Mesendoderm (in vitro differentiated cells): ENCODE measurements around the gene MACROD2.

Experiments
- DNase-seq: peaks from one replicate; pipeline ENCODE4 v3.0.0; 2013
- H2AK5ac ChIP-seq: 2 replicates; pipeline ENCODE4 v1.6.1; 2013; ENCODE audit warnings: low read length, inconsistent platforms
- H2BK120ac ChIP-seq: 2 replicates; pipeline ENCODE4 v1.6.1; 2013; ENCODE audit warnings: low read depth, mild to moderate bottlenecking, low read length, moderate library complexity, mixed read lengths
- H2BK15ac ChIP-seq: replicated peaks from 2 replicates; pipeline ENCODE4 v1.6.1; 2013; ENCODE audit warnings: low read depth, mild to moderate bottlenecking, moderate library complexity
- H2BK5ac ChIP-seq: 2 replicates; pipeline ENCODE4 v1.6.1; 2013; ENCODE audit warnings: low read length, inconsistent platforms
- H3K18ac ChIP-seq: 2 replicates; pipeline ENCODE4 v1.6.1; 2013; ENCODE audit warnings: mild to moderate bottlenecking, low read length, mixed read lengths
- H3K23ac ChIP-seq: one replicate; pipeline ENCODE4 v1.6.1; 2013; ENCODE audit warnings: low read length
- H3K27ac ChIP-seq: 2 replicates; pipeline ENCODE4 v1.5.1; 2013; ENCODE audit warnings: low read depth, mild to moderate bottlenecking, inconsistent platforms, low read length, moderate library complexity
- H3K27me3 ChIP-seq: 2 replicates; pipeline ENCODE4 v1.6.1; 2013; ENCODE audit warnings: low read length, control low read depth, mild to moderate bottlenecking, inconsistent platforms; ENCODE audit not compliant: insufficient read depth, poor library complexity
- H3K36me3 ChIP-seq: 2 replicates; pipeline ENCODE4 v1.6.1; 2013; ENCODE audit warnings: low read length, inconsistent platforms; ENCODE audit not compliant: control insufficient read depth, insufficient read depth
- H3K4ac ChIP-seq: one replicate; pipeline ENCODE4 v1.6.1; 2013; ENCODE audit warnings: low read depth, mild to moderate bottlenecking, low read length, moderate library complexity
- H3K4me1 ChIP-seq: 2 replicates; pipeline ENCODE4 v1.6.1; 2013; ENCODE audit warnings: low read depth, low read length, inconsistent platforms; ENCODE audit not compliant: control insufficient read depth
- H3K4me2 ChIP-seq: 2 replicates; pipeline ENCODE4 v1.6.1; 2013; ENCODE audit warnings: low read length
- H3K4me3 ChIP-seq: 2 replicates; pipeline ENCODE4 v1.5.1; 2013; ENCODE audit warnings: mild to moderate bottlenecking, low read length
- H3K56ac ChIP-seq: one replicate; pipeline ENCODE4 v1.6.1; 2013; ENCODE audit warnings: low read length
- H3K79me1 ChIP-seq: 2 replicates; pipeline ENCODE4 v1.6.1; 2013; ENCODE audit warnings: low read length, inconsistent platforms
- H3K79me2 ChIP-seq: 2 replicates; pipeline ENCODE4 v1.6.1; 2013; ENCODE audit warnings: mild to moderate bottlenecking, low read length; ENCODE audit not compliant: control insufficient read depth, insufficient read depth
- H3K9ac ChIP-seq: 2 replicates; pipeline ENCODE4 v1.6.1; 2013; ENCODE audit warnings: low read length, inconsistent platforms
- H4K5ac ChIP-seq: one replicate; pipeline ENCODE4 v1.6.1; 2013; ENCODE audit warnings: low read length
- H4K8ac ChIP-seq: one replicate; pipeline ENCODE4 v1.6.1; 2013; ENCODE audit warnings: low read depth, mild to moderate bottlenecking, control low read depth, low read length, moderate library complexity
- WGBS: extraction: QIAGEN DNeasy Blood & Tissue Kit; methylation state at CpG from one replicate; pipeline ENCODE4 v1.1.7; 2013; ENCODE audit warnings: low lambda C conversion rate, missing lambda C conversion rate; ENCODE audit not compliant: insufficient coverage; ENCODE audit errors: extremely low coverage; 5-methylcytosine and 5-hydroxymethylcytosine counted together

MACROD2 gene

GRCh38 chr20:14740380-14740779 lies 745.1 kb downstream of the MACROD2 start:
- H4K8ac ChIP-seq = no peak overlapping the region
- no peaks in the 10 kb centered on the region for H3K4me1 ChIP-seq
- H2AK5ac ChIP-seq = no peak overlapping the region
- H3K4ac ChIP-seq = no peak overlapping the region
- no peak overlapping the region for H2BK15ac ChIP-seq
- no peak overlapping the region for H2BK5ac ChIP-seq
- no peaks in the 10 kb centered on the region for H3K27me3 ChIP-seq
- no peaks in the 10 kb centered on the region for H3K79me1 ChIP-seq
- no peak overlapping the region for H4K5ac ChIP-seq
- H3K79me2 ChIP-seq = no peaks in the 10 kb centered on the region
- no peak overlapping the region for H3K4me3 ChIP-seq
- H3K23ac ChIP-seq = no peak overlapping the region
- H3K4me2 ChIP-seq = no peak overlapping the region
- no peaks in the 10 kb centered on the region for H3K36me3 ChIP-seq
- no peak overlapping the region for H3K27ac ChIP-seq
- H3K9ac ChIP-seq = no peak overlapping the region
- no peak overlapping the region for H3K56ac ChIP-seq
- no peak overlapping the region for H3K18ac ChIP-seq
- H2BK120ac ChIP-seq = no peak overlapping the region
- DNase-seq = no peak

GRCh38 chr20:14741616-14742015 lies 746.3 kb downstream of the MACROD2 start:
- DNase-seq = no peak
- H3K79me1 ChIP-seq = no peaks in the 10 kb centered on the region
- H3K18ac ChIP-seq = no peak overlapping the region
- H3K79me2 ChIP-seq = no peaks in the 10 kb centered on the region
- no peak overlapping the region for H3K23ac ChIP-seq
- no peak overlapping the region for H3K56ac ChIP-seq
- no peaks in the 10 kb centered on the region for H3K36me3 ChIP-seq
- H3K4ac ChIP-seq = no peak overlapping the region
- H4K5ac ChIP-seq = no peak overlapping the region
- no peak overlapping the region for H3K27ac ChIP-seq
- no peak overlapping the region for H4K8ac ChIP-seq
- no peak overlapping the region for H3K4me2 ChIP-seq
- no peak overlapping the region for H3K9ac ChIP-seq
- H2BK120ac ChIP-seq = no peak overlapping the region
- no peaks in the 10 kb centered on the region for H3K4me1 ChIP-seq
- no peak overlapping the region for H3K4me3 ChIP-seq
- no peak overlapping the region for H2AK5ac ChIP-seq
- no peaks in the 10 kb centered on the region for H3K27me3 ChIP-seq
- H2BK5ac ChIP-seq = no peak overlapping the region
- no peak overlapping the region for H2BK15ac ChIP-seq

GRCh38 chr20:14744723-14745122 lies 749.4 kb downstream of the MACROD2 start:
- Histone ChIP-seq H3K36me3 (no peaks in the 10 kb centered on the region), H3K4me3 (no peak overlapping the region), H3K79me1 (no peaks in the 10 kb centered on the region), H2BK120ac (no peak overlapping the region), H2BK5ac (no peak overlapping the region), H3K4me1 (no peaks in the 10 kb centered on the region), H3K4ac (no peak overlapping the region), H3K79me2 (no peaks in the 10 kb centered on the region), H3K56ac (no peak overlapping the region), H2BK15ac (no peak overlapping the region), H3K4me2 (no peak overlapping the region), H4K5ac (no peak overlapping the region), H4K8ac (no peak overlapping the region), H3K18ac (no peak overlapping the region), H3K27me3 (no peaks in the 10 kb centered on the region), H3K27ac (no peak overlapping the region), H2AK5ac (no peak overlapping the region), H3K23ac (no peak overlapping the region), H3K9ac (no peak overlapping the region)
- WGBS = no CpG with 5 or more reads among the region's 3 CpGs
- DNase-seq = no peak

- Histone ChIP-seq H2BK15ac (no peak overlapping the region), H3K18ac (no peak overlapping the region), H3K27me3 (no peaks in the 10 kb centered on the region), H3K27ac (no peak overlapping the region), H4K8ac (no peak overlapping the region), H2BK5ac (no peak overlapping the region), H2BK120ac (no peak overlapping the region), H3K36me3 (no peaks in the 10 kb centered on the region), H3K4me3 (no peak overlapping the region), H3K79me2 (no peaks in the 10 kb centered on the region), H3K23ac (no peak overlapping the region), H3K9ac (no peak overlapping the region), H3K4me2 (no peak overlapping the region), H3K56ac (no peak overlapping the region), H3K4me1 (no peaks in the 10 kb centered on the region), H2AK5ac (no peak overlapping the region), H3K79me1 (no peaks in the 10 kb centered on the region), H4K5ac (no peak overlapping the region), H3K4ac (no peak overlapping the region)
- DNase-seq = no peak
- no CpG with 5 or more reads among the region's 2 CpGs for WGBS
Measured at GRCh38 chr20:14745830-14746229, 750.5 kb downstream of the MACROD2 start.

- Histone ChIP-seq H3K4me3 (no peak overlapping the region), H3K27me3 (no peaks in the 10 kb centered on the region), H3K4me2 (no peak overlapping the region), H2BK15ac (no peak overlapping the region), H3K36me3 (no peaks in the 10 kb centered on the region), H3K23ac (no peak overlapping the region), H2BK5ac (no peak overlapping the region), H3K4ac (no peak overlapping the region), H3K9ac (no peak overlapping the region), H4K8ac (no peak overlapping the region), H3K79me2 (no peaks in the 10 kb centered on the region), H3K56ac (no peak overlapping the region), H3K18ac (no peak overlapping the region), H3K4me1 (no peaks in the 10 kb centered on the region), H3K79me1 (no peaks in the 10 kb centered on the region), H2BK120ac (no peak overlapping the region), H2AK5ac (no peak overlapping the region), H4K5ac (no peak overlapping the region), H3K27ac (no peak overlapping the region)
- no peak for DNase-seq
- WGBS = no CpG with 5 or more reads among the region's 1 CpG
Measured at GRCh38 chr20:14751191-14751590, 755.9 kb downstream of the MACROD2 start.

- Histone ChIP-seq H3K79me1 (no peaks in the 10 kb centered on the region), H3K4me2 (no peak overlapping the region), H3K4ac (no peak overlapping the region), H4K8ac (no peak overlapping the region), H3K79me2 (no peaks in the 10 kb centered on the region), H3K18ac (no peak overlapping the region), H3K9ac (no peak overlapping the region), H2AK5ac (no peak overlapping the region), H3K4me1 (no peaks in the 10 kb centered on the region), H2BK15ac (no peak overlapping the region), H3K56ac (no peak overlapping the region), H2BK120ac (no peak overlapping the region), H3K27ac (no peak overlapping the region), H4K5ac (no peak overlapping the region), H3K36me3 (no peaks in the 10 kb centered on the region), H3K27me3 (no peaks in the 10 kb centered on the region), H3K23ac (no peak overlapping the region), H3K4me3 (no peak overlapping the region), H2BK5ac (no peak overlapping the region)
- no CpG with 5 or more reads among the region's 12 CpGs for WGBS
- DNase-seq = peak; percentile 30
Measured at GRCh38 chr20:14757728-14758127, 762.4 kb downstream of the MACROD2 start.
